Fibroblast of villous mesenchyme (primary cell): ENCODE measurements around the gene TNRC6C. TPM values are rescaled to one million over a fixed set of nuclear protein-coding genes. Genes with fewer than 3 reads are reported as not detected.

Experiments
- DNase-seq: peaks from one replicate; pipeline ENCODE4 v3.0.0-alpha.2; 2010; ENCODE audit warnings: low read depth
- H3K4me3 ChIP-seq: 2 replicates; pipeline ENCODE4 v1.5.1; 2011; ENCODE audit warnings: low read depth, mild to moderate bottlenecking, low read length
- total RNA-seq: library from RNA; depleted of rRNA; stranded (reverse); fragments of >200 nt; gene quantifications from 2 replicates; pipeline ENCODE4 v1.2.3, GENCODE V29; 2012
- TF ChIP-seq, protein P1 (sequence below): IDR thresholded peaks from 2 replicates; pipeline ENCODE4 v1.5.1; 2012; ENCODE audit warnings: low read depth, mild to moderate bottlenecking, low read length; ENCODE audit not compliant: insufficient read depth

Gene TNRC6C
- total RNA-seq, 1 donor: 4.3 TPM

DNA sequence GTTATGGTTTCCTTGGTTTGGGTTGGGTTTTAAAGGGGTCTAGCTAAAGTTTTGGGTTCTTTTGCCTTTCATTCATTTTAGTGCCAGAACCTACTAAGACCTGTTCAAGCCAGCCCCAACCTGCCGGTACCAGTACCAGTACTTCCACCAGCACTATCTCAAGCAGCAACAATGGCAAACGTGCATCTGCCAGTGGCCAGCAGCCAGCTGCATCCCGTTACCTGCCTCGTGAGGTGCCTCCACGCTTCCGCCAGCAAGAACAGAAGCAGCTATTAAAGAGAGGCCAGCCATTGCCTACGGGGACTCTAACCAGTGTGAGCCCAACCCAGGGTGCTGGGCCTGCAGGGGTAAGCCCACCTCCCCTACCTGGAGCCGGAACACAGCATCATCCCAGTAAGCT is 72.9 kb downstream of the TNRC6C start:
- TF ChIP-seq, protein P1, sequence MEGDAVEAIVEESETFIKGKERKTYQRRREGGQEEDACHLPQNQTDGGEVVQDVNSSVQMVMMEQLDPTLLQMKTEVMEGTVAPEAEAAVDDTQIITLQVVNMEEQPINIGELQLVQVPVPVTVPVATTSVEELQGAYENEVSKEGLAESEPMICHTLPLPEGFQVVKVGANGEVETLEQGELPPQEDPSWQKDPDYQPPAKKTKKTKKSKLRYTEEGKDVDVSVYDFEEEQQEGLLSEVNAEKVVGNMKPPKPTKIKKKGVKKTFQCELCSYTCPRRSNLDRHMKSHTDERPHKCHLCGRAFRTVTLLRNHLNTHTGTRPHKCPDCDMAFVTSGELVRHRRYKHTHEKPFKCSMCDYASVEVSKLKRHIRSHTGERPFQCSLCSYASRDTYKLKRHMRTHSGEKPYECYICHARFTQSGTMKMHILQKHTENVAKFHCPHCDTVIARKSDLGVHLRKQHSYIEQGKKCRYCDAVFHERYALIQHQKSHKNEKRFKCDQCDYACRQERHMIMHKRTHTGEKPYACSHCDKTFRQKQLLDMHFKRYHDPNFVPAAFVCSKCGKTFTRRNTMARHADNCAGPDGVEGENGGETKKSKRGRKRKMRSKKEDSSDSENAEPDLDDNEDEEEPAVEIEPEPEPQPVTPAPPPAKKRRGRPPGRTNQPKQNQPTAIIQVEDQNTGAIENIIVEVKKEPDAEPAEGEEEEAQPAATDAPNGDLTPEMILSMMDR: no peak
- H3K4me3 ChIP-seq: no peak overlapping the region
- no peak for DNase-seq

DNA sequence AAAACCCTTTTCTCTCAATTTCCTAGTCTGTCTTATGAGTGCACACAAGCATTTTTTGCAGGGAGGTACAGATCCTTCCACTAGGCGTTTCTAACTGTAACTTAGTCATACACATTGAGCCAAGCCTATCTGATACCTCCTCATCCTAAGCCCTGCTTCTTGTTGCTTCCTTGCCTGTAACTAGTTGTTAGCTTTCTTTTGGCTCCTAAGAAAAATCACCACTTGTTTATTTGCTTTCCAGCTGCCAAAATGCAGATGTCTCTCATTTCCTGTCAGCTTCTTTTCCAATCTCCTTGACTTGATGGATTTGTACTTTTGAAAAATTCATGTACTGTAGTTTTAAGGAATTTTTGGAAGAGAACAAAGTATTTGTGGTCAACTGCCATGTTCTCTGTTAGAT is 73.7 kb downstream of the TNRC6C start:
- DNase-seq: peak; percentile 31
- TF ChIP-seq, protein P1: no peak
- H3K4me3 ChIP-seq: no peak overlapping the region

- peak; percentile 21 for DNase-seq
- TF ChIP-seq, protein P1: no peak
- no peak overlapping the region for H3K4me3 ChIP-seq
Observed at GRCh38 chr17:78034429-78035091, 76.1 kb downstream of the TNRC6C start.

- H3K4me3 ChIP-seq: no peak overlapping the region
- TF ChIP-seq, protein P1: no peak
- no peak for DNase-seq
Observed at GRCh38 chr17:78037280-78037679, 78.8 kb downstream of the TNRC6C start.

DNA sequence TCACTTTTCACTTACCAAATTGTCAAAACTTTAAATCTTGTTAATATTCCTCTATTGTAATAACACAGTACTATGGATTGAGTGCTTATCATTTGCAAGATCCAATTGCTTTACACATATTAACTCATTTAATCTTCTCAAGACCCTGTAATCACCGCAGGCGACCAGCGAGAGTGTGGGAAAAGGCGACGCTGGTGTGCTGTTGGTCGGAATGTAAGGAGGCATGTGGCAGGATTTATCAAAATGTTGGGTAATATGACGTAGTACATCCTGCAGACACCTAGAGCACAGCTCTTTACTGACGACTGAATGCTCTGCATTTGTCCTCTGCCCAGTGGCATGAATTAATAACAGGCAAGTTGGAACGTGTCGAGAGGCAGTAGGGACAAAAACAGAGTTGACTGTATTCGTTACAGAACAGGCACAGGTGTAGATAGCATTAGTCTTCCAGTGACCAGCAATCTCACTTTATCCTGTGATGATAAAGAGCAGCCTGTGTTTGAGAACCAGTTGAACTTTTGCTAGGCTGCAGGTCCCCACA is 80.3 kb downstream of the TNRC6C start:
- TF ChIP-seq, protein P1: no peak
- H3K4me3 ChIP-seq: no peak overlapping the region
- DNase-seq: no peak

- H3K4me3 ChIP-seq: no peak overlapping the region
- TF ChIP-seq, protein P1: no peak
- DNase-seq: no peak
Observed at GRCh38 chr17:78039581-78039980, 81.1 kb downstream of the TNRC6C start.
